SW480 (cell line): ENCODE measurements around the gene SMURF2.
"Not testable (repeated sequence)": the region's sequence is repeated elsewhere in the genome, so short reads cannot be mapped to it uniquely, and the experiment has no call there.

Source experiments
- DNase-seq: peaks from one replicate; pipeline ENCODE4 v3.0.0-alpha.2; 2016; ENCODE audit warnings: low spot score

The SMURF2 gene

GRCh38 chr17:64630309-64631223 is 31.5 kb downstream of the SMURF2 start:
- DNase-seq = no peak

GRCh38 chr17:64628641-64629040 is 33.5 kb downstream of the SMURF2 start:
- DNase-seq = no peak

GRCh38 chr17:64627797-64628196 is 34.3 kb downstream of the SMURF2 start:
- no peak for DNase-seq

- no peak for DNase-seq
These were observed 35.3 kb downstream of the SMURF2 start for GRCh38 chr17:64626827-64627226.

- no peak for DNase-seq
These were observed 36.6 kb downstream of the SMURF2 start for GRCh38 chr17:64625541-64625940.

GRCh38 chr17:64622931-64623654 is 39.0 kb downstream of the SMURF2 start:
- peak; percentile 36 for DNase-seq

GRCh38 chr17:64621772-64622171 is 40.3 kb downstream of the SMURF2 start:
- no peak for DNase-seq

GRCh38 chr17:64618848-64619247 is 43.3 kb downstream of the SMURF2 start:
- DNase-seq = no peak

GRCh38 chr17:64617125-64617780 is 44.9 kb downstream of the SMURF2 start:
- no peak for DNase-seq

GRCh38 chr17:64615028-64615677 is 47.0 kb downstream of the SMURF2 start:
- DNase-seq = no peak

GRCh38 chr17:64614266-64615027 is 47.7 kb downstream of the SMURF2 start:
- DNase-seq = no peak

- DNase-seq = no peak
These were observed 50.7 kb downstream of the SMURF2 start for GRCh38 chr17:64611369-64611768.

- not testable (repeated sequence) for DNase-seq
These were observed 51.9 kb downstream of the SMURF2 start for GRCh38 chr17:64610244-64610643.

GRCh38 chr17:64608571-64608981 is 53.5 kb downstream of the SMURF2 start:
- DNase-seq = no peak

GRCh38 chr17:64607862-64608565 is 54.1 kb downstream of the SMURF2 start:
- no peak for DNase-seq

- not testable (repeated sequence) for DNase-seq
These were observed 57.6 kb downstream of the SMURF2 start for GRCh38 chr17:64604532-64604931.

- DNase-seq = no peak
These were observed 58.1 kb downstream of the SMURF2 start for GRCh38 chr17:64603987-64604386.

- DNase-seq = no peak
These were observed 62.3 kb downstream of the SMURF2 start for GRCh38 chr17:64599827-64600226.

GRCh38 chr17:64599187-64599676 is 62.9 kb downstream of the SMURF2 start:
- no peak for DNase-seq

GRCh38 chr17:64598672-64599071 is 63.4 kb downstream of the SMURF2 start:
- DNase-seq = no peak

GRCh38 chr17:64596988-64597387 is 65.1 kb downstream of the SMURF2 start:
- no peak for DNase-seq
